Glomerular endothelial cell (primary cell): Measurements from ENCODE around the gene CEP72. TPM values are rescaled to one million over a fixed set of nuclear protein-coding genes. Genes with fewer than 3 reads are reported as not detected.
"Not testable (repeated sequence)": the region's sequence is repeated elsewhere in the genome, so short reads cannot be mapped to it uniquely, and the experiment has no call there.

Experiments used
- DNase-seq: peaks from one replicate; pipeline ENCODE4 v3.0.0-alpha.2; 2011; ENCODE audit warnings: low read depth, low spot score; ENCODE audit errors: extremely low read depth
- total RNA-seq: library from RNA; depleted of rRNA; stranded (reverse); fragments of >200 nt; gene quantifications from 2 replicates; pipeline ENCODE4 v1.2.3, GENCODE V29; 2015

CEP72 gene, protein sequence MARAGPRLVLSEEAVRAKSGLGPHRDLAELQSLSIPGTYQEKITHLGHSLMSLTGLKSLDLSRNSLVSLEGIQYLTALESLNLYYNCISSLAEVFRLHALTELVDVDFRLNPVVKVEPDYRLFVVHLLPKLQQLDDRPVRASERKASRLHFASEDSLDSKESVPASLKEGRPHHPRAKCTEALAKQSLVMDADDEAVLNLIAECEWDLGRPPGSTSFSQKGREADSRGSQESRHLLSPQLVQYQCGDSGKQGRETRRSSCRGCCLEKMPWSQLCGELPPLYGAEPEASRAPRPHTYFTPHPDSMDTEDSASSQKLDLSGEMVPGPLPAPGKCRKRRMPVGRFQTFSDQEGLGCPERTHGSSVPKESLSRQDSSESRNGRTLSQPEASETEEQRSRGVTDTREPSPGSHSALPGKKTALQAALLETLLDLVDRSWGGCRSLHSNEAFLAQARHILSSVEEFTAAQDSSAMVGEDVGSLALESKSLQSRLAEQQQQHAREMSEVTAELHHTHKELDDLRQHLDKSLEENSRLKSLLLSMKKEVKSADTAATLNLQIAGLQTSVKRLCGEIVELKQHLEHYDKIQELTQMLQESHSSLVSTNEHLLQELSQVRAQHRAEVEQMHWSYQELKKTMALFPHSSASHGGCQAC
- 3.3 and 4.2 TPM in 2 replicates for total RNA-seq

DNA sequence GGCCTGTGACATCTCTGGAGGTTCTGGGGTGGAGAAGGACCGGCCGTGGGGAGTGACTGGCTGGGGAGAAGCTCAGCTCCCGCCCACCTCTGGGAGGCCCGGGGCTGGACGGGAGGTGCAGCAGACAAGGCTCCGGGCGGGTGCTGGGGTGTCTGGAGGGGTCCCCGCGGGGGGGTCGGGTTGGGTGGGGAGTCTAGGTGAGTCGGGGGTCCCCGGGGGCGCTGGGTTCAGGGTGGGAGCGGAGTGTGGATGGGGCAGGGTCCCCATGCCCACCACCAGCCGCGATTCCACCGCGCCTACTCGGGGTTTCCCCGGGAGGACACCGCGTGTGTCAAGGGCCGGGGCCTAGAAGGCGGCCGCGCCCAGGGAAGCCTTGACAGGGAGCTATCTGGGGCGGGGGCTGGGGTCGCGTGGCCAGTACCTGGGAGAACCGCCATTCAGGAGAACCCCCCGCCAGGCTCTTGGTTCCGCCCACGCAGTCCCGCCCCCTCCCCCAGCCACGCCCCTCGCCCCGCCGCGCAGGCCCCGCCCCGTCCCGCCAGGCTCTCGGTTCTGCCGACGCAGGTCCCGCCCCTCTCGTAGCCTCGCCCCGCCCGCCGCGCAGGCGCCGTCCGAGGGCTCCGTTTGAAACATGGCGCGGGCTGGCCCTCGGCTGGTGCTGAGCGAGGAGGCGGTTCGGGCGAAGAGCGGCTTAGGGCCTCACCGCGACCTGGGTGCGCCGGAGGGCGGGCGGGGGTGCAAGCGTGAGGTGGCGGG, at the start of gene CEP72:
TSS of gene CEP72 (plus strand) at position 610 of the 756 bp plus-strand sequence. CDS start at position 632, 22 bp downstream.
- no peak for DNase-seq

DNA sequence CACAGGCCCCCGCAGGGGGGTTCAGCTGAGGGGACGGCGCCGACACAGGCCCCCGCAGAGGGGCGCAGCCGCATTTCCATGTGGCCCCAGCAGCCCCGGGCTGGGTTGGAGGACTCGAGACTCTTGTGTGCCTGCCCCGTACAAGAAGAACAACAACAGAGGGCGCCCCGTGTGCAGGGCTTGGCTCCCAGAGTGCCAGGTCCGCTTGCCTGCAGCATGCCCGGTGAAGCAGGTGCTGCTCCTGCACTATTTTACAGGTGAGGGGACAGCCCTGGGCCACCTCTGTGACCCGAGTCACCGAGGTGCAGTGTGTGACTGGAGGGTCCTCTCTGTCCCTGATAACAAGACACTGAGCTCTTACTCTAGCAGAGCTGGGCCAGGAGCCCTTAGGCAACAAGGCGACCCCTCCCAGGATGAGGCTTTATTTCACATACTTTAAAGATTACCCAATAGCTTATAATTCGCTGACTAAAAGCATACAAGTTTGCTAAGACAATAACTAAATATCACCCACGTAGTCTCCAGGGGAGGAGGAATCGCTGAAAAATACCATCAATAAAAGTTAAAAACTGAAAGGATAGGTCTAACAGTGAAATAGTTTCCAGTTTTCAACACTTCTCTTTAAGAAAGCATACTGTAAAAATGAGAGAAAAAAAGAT, 46.2 kb upstream of the CEP72 start:
- no peak for DNase-seq

DNA sequence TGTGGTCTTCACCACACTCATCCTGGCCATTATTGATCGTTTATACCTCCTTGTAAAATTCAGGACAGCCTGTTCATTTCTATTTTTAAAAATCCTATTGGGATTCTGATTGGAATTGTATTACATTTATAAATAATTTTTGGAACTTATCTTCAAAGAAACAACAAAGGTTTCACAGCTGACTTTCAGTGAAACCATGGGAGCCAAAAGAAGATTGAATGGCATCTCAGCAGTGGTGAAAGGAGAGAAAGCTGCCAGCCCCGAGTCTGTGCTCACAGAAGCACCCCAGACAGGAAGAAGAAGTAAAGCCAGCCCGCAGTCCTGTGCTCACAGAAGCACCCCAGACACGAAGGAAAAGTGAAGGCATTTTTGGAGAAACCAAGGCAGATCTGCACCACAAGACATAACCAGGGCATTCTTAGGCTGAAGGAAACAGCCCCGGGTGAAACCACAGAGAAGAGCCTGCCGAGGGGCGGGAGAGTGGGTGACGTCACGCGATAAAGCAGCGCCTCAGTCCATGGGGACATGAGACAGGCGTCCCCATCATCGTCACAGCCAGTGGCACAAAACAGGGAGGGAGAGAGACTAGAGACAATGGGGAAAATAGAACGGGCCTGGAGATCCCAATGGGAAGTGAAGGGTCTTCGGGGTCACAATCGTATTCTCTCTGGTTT, 45.4 kb upstream of the CEP72 start:
- DNase-seq, result no peak

DNA sequence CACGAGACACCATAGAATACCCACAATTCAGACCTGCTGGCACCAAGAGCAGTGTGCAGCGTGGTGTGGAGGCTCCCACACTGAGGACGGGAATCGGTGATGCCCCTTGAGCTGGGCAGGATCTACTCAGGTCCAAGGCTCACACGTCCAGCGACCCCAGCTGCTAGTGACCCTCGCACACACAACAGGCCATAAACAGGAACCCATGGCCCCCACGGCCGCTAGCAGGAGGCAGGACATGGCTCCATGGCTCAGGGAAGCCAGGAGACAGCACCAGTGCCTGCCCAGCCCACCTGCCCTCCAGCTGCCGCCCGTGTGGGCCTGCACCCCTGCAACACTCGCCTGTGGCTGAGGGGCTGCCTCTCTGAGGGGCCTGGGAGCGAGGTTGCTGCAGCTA, 44.5 kb upstream of the CEP72 start:
- no peak for DNase-seq

DNA sequence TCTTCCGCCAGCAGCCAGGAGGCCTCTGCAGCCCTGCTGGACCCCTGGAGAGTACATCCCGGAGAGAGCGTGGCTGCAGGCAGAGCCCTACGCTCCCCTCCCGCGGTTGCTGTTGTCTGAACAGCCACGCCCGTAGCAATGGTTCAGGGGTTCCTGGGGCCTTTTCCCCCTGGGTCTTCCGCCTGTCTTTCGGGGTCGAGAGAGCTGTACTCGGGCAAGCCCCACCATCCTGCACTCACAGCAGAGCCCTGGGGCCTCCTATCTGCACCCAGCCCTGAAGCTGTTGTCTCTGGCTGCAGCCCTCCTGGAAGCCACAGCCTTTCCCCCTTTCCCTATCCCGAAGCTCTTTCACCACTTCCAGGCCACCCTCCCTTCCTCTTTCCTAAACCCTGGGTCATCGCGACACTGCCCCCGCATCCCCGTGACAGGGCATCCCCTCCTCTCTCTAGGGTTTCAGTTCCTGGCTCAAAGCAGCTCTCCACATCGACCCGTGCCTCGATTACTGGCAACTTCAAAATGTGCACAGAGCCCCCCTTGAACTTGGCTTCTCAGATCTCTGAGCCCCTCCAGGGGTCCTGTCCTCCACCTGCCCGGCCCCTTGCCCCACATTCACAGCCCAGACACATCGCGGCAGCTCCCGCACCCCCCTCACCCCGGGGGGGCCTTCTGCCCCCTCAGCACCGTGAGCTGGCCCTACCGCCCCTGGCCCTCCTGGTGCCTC, 43.9 kb upstream of the CEP72 start:
- no peak for DNase-seq

DNA sequence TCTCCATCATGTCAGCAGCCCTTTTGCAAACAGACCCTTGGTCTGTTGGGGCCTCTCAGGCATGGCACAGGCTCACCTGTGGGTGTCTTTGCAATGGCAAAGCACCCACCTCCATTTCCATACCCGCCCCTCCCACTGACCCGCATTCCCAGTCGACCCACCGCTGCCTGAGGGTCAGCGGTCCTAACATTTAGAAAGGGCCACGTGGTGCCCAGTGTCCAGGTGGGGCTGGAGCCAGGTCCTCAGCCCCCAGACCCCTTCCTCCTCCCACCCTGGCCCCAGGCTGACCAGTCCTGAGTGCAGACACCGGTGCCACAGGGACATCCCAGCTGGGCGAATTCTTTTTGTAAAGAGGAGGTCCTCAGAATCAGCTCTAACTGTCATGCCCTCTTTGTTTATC, 43.3 kb upstream of the CEP72 start:
- DNase-seq, result no peak

DNA sequence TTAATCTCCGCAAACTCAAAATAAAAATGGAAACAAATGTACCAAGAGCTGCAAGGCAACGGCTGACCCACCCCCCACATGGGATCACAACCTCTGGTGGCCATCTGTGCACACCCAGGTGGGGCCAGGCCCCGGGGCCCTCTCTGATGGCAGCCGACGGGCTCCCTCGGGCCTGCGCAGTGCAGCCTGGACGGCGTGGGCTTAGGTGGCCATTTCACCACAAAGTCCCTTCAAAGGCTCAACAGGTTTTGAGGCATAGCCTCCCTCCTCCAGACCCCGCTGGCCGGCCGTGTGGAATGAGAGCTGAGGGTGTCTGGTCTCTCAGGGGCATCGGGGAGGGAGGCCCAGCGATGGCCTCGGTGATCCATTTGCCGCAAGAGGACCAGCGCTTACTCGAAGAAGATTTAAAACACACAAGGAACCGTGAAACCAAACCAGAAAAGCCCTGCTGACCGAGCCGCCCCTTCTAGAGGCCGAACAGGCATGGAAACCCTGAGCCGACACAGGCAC, 42.7 kb upstream of the CEP72 start:
- DNase-seq, result no peak

DNA sequence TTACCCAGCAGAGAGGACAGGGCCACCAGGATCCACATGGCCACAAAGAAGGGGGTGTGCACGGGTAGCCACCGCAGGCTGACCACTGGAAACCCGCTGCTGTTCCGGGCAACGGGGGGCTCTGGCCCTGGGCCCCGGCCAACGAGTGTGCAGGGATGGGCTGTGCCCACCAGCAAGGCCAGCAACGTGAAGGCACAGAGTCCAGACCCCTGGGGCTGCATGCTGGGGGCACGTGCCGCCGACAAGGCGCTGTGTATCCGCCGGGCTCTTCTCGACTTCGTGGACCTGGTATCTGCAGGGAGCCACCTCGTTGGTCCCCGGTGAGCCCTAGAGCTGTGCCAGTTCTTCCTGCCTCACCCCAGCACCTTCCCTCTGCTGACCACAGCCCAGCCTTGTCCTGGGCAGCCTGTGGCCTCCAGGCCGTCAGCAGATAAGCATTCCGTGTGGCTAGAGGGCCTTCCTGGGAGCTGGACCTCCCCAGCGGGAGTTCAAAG, 42.2 kb upstream of the CEP72 start:
- DNase-seq, result no peak

DNA sequence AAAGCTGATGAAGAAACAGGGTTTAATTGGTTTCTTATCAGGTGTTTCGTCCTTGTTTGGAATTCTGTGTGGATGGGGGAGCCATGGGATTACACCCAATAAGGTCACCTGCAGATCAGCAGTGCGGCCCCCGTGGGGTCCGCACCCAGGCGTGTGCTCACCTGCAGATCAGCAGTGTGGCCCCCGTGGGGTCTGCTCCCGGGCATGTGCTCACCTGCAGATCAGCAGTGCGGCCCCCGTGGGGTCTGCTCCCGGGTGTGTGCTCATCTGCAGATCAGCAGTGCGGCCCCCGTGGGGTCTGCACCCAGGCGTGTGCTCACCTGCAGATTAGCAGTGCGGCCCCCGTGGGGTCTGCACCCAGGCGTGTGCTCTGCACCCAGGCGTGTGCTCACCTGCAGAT, 41.7 kb upstream of the CEP72 start:
- DNase-seq, result no peak

DNA sequence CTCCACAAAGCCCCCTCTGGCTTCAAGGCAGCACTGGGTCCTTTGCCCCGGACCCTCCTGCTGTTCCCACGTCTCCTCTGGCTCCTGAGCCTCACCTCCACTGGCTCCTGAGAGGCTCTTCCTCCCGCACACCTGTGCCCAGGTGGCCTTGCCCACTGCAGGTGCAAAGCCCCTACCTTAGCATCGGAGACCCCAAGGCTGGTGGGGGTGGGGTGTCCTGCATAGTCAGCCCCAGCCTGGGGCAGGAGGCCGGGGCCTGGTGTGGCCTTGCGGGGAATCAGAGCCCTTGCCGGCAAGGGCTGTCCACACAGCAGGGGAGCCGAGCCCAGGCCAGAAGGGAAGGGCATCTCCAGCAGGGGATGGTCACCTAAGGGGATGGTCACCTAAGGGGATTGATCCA, 41.3 kb upstream of the CEP72 start:
- DNase-seq, result no peak

DNA sequence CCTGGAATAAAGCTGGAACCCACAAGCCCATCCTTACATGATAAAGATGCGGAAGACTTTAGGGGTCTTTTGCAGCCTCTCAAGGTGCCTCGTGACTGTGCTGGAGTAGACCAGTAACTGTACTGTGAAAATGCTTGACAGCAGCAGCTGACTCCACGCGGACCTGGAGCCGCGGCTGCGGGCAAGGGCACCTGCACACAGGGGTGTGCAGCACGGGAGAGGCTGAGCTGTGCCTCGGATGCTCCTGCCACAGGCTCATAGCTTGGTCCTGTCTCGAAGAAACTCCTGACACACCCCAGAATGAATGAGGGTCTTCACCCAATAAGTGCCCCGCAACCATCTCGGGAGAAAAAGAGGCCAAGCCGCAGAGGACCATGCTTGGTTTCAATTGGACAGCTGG, 40.3 kb upstream of the CEP72 start:
- no peak for DNase-seq

DNA sequence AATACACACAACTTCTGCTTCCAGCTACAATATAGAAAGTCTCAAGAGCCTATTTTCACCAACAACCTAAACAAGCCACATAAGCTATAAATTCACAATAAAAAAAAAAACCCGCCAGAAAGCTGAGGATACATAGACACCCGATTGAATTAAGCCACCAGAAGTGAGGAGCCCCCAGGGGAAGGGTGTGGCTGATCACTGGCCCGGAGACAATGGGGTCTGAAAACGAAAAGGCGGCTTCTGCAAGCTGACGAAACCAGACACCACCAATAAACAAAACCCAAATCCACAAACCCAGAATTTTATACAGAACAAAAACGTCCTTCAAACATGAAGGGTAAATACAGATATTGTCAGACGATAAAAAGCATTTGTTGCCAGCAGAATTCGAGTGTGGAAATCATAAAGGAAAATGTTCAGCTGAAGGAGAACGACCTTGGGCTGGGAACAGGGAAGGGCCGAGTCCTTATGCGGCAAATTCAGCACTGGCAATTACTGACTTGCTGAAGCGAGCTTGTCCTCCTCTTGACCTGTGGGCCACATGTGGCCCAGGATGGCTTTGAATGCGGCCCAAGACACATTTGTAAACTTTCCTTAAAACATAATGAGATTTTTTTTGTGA, 39.6 kb upstream of the CEP72 start:
- DNase-seq, result no peak

DNA sequence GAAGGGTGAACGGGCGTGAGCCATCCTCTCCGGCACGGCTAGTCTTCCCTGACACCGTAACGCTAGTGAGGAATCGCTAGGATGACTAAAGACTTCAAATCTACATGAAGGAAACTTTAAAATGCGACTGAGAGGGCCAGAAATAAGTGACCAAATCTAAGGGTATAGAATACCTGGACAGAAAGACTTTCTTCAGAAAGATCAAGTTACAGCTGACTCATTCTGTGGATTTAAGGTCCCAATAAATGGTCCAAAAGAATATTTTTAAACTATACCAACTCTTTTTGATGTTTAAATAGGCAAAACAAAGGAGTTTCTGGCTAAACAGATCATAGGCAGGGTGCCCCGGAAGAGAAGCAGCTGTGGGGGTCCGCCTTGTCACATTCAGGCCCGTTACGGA, 38.9 kb upstream of the CEP72 start:
- DNase-seq, result no peak

DNA sequence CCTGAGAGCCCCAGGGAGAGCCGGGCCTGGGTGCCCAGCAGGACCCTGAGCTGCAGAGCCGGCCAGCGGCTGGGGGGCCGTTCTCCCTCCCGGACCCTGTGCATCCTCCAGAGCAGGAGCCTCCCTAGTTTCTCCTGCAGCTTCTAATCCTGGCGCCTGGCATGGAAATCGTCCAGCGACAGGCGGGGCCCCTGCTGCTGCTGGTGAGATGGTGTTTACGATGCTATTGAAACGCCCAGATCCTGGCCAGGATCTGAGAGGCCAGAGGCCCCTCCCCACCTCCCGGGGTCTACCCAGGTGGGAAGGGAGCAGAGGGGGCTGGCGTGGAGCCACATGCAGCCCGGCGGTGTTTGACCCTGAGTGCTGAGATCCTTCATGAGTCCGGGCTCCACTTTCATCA, 38.2 kb upstream of the CEP72 start:
- no peak for DNase-seq

DNA sequence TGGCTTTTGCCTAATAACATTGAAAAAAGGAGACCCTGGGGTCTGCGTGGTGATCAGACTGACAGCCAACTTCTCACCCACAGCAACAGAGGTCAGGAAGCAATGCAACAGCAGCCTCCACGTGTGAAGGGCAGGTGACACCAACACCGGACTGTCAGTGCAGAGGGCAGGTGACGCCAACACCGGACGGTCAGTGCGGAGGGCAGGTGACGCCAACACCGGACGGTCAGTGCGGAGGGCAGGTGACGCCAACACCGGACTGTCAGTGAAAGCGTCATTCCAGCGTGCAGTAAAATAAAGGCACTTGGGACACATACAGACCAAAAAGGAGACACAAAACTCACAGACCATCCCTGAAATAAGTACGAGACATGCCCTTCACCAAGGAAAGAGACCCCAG, 37.2 kb upstream of the CEP72 start:
- no peak for DNase-seq

DNA sequence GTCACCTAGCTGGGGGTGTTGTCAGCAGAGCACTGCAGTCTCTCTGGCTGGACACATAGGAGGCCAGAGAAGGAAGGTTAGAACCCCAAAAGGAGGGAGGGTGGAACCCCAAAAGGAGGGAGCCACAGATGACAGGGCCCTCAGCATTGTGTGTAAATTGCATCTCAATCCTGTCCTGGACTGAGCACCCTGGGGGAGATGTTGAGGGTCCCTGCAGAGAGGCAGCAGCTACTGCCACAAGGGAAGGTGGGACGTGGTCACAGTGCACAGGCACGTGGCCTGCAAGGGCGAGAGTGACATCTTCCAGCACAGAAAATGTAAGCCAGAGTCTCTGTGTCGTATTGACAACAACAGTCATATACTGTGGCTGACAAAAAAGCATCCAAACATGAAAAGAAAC, 36.5 kb upstream of the CEP72 start:
- DNase-seq, result no peak

DNA sequence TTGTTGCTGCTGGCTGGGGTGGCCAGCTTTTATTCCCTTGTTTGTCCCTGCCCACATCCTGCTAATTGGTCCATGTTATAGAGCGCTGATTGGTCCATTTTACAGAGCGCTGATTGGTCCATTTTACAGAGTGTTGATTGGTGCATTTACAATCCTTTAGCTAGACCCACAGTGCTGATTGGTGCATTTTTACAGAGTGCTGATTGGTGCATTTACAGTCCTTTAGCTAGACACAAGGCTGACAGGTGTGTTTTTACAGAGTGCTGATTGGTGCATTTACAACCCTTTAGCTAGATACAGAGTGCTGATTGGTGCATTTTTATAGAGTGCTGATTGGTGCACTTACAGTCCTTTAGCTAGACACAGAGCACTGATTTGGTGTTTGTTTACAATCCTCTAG, 34.9 kb upstream of the CEP72 start:
- DNase-seq, result not testable (repeated sequence)

DNA sequence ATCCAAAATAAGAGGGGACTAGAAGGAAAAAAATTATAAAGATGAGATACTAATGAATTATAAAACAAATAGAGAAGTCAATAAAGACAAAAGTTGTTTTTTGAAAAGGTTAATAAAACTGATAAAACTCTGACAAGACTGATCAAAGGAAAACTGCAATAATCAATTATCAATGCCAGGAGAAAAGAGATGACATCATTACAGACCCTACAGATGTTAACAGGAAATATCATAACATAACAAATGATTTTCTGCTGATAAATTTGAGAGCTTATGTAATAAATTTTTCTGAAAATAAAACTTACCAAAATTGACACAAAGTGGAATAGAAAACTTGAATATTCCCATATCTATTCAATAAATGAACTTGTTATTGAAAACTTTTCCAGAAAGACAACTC, 34.3 kb upstream of the CEP72 start:
- no peak for DNase-seq

DNA sequence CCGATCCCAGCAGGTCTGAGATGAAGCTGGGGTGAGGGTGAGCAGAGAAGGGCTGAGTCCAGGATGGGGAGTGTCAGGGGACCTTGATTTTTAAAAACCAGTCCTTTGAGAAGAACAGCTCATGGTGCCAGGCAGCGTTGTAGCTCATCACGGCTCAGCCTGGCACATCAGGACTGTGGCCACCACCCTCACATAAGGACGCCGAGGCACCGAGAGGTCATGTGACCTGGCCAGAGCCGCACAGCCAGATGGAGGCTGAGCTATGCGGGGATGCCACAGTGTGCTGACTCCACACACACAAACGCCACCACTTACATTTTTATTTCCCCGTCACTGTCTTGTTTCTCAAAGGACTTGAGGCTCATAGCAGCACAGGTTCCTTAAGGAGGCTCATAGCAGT, 32.9 kb upstream of the CEP72 start:
- no peak for DNase-seq
